ENCODE results near the gene HSPA13.
"Not testable (repeated sequence)": the region's sequence is repeated elsewhere in the genome, so short reads cannot be mapped to it uniquely, and the experiment has no call there.

The HSPA13 gene

GRCh38 chr21:14361958-14362357, 21.0 kb downstream of the HSPA13 start:
- no peak for TF ChIP-seq CTCF (IDR thresholded peaks at IDR 0.05; ENCODE audit: extremely low read depth, missing control alignments)
- no peak for DNase-seq (ENCODE audit: low spot score)

- no peak for DNase-seq (ENCODE audit: low spot score)
- no peak for TF ChIP-seq CTCF (IDR thresholded peaks at IDR 0.05; ENCODE audit: extremely low read depth, missing control alignments)
Measured at GRCh38 chr21:14358775-14359174, 24.2 kb downstream of the HSPA13 start.

GRCh38 chr21:14356746-14357145, 26.2 kb downstream of the HSPA13 start:
- DNase-seq (ENCODE audit: low spot score), result no peak
- no peak for TF ChIP-seq CTCF (IDR thresholded peaks at IDR 0.05; ENCODE audit: extremely low read depth, missing control alignments)

GRCh38 chr21:14354515-14354914, 28.4 kb downstream of the HSPA13 start:
- no peak for TF ChIP-seq CTCF (IDR thresholded peaks at IDR 0.05; ENCODE audit: extremely low read depth, missing control alignments)
- no peak for DNase-seq (ENCODE audit: low spot score)

- DNase-seq (ENCODE audit: low spot score), result no peak
- TF ChIP-seq CTCF (IDR thresholded peaks at IDR 0.05; ENCODE audit: extremely low read depth, missing control alignments), result no peak
Measured at GRCh38 chr21:14353726-14354125, 29.2 kb downstream of the HSPA13 start.

- DNase-seq (ENCODE audit: low spot score), result no peak
- no peak for TF ChIP-seq CTCF (IDR thresholded peaks at IDR 0.05; ENCODE audit: extremely low read depth, missing control alignments)
Measured at GRCh38 chr21:14353231-14353630, 29.7 kb downstream of the HSPA13 start.

- DNase-seq (ENCODE audit: low spot score), result not testable (repeated sequence)
Measured at GRCh38 chr21:14327346-14327745, 55.6 kb downstream of the HSPA13 start.

GRCh38 chr21:14325595-14325994, 57.4 kb downstream of the HSPA13 start:
- TF ChIP-seq CTCF (IDR thresholded peaks at IDR 0.05; ENCODE audit: extremely low read depth, missing control alignments), result no peak
- no peak for DNase-seq (ENCODE audit: low spot score)

Measured in GM20000 (cell line).